HEK293 (cell line): ENCODE measurements around the gene NEB.

Experiments used
- BCL11B ChIP-seq: fragments of 450-650 bp; formaldehyde crosslinking; IDR thresholded peaks from 2 replicates; pipeline ENCODE4 v1.5.1; 2016; ENCODE audit warnings: low read depth, missing biosample characterization, missing genetic modification characterization
- CTCF ChIP-seq: fragments of 450-650 bp; formaldehyde crosslinking; IDR thresholded peaks from 2 replicates; pipeline ENCODE4 v1.5.1; 2016; ENCODE audit warnings: missing biosample characterization, missing genetic modification characterization
- PBX3 ChIP-seq: sonication (generic); formaldehyde crosslinking; IDR thresholded peaks from 2 replicates; pipeline ENCODE4 v1.8.1; 2022; ENCODE audit warnings: mild to moderate bottlenecking, moderate library complexity, missing genetic modification reagents
- SP2 ChIP-seq: fragments of 450-650 bp; formaldehyde crosslinking; IDR thresholded peaks from 2 replicates; pipeline ENCODE4 v1.5.1; 2016; ENCODE audit warnings: missing biosample characterization, missing genetic modification characterization
- YY1 ChIP-seq: fragments of 450-650 bp; formaldehyde crosslinking; IDR thresholded peaks from 2 replicates; pipeline ENCODE4 v1.5.1; 2018; ENCODE audit warnings: missing biosample characterization, missing genetic modification characterization
- ZBTB26 ChIP-seq: fragments of 450-650 bp; formaldehyde crosslinking; optimal IDR thresholded peaks from 2 replicates; pipeline ENCODE3; 2016; ENCODE audit warnings: missing biosample characterization, mild to moderate bottlenecking, missing genetic modification characterization
- ZNF112 ChIP-seq: fragments of 450-650 bp; formaldehyde crosslinking; IDR thresholded peaks from 2 replicates; pipeline ENCODE4 v1.5.0; 2017; ENCODE audit warnings: missing biosample characterization, missing genetic modification characterization
- ZNF138 ChIP-seq: fragments of 450-650 bp; formaldehyde crosslinking; IDR thresholded peaks from 2 replicates; pipeline ENCODE4 v1.5.1; 2016; ENCODE audit warnings: missing biosample characterization, missing genetic modification characterization, borderline replicate concordance
- ZNF24 ChIP-seq: fragments of 450-650 bp; formaldehyde crosslinking; IDR thresholded peaks from 2 replicates; pipeline ENCODE4 v1.5.1; 2016; ENCODE audit warnings: missing biosample characterization, missing genetic modification characterization
- ZNF311 ChIP-seq: fragments of 450-650 bp; formaldehyde crosslinking; IDR thresholded peaks from 2 replicates; pipeline ENCODE4 v1.5.1; 2017; ENCODE audit warnings: missing biosample characterization, missing genetic modification characterization, borderline replicate concordance
- ZNF394 ChIP-seq: fragments of 450-650 bp; formaldehyde crosslinking; IDR thresholded peaks from 2 replicates; pipeline ENCODE4 v1.5.1; 2016; ENCODE audit warnings: missing biosample characterization, missing genetic modification characterization, mild to moderate bottlenecking, moderate library complexity, borderline replicate concordance
- ZNF560 ChIP-seq: fragments of 450-650 bp; formaldehyde crosslinking; IDR thresholded peaks from 2 replicates; pipeline ENCODE4 v1.5.1; 2017; ENCODE audit warnings: missing biosample characterization, missing genetic modification characterization, borderline replicate concordance
- ZNF624 ChIP-seq: fragments of 450-650 bp; formaldehyde crosslinking; IDR thresholded peaks from 2 replicates; pipeline ENCODE4 v1.5.1; 2017; ENCODE audit warnings: missing biosample characterization, missing genetic modification characterization
- TF ChIP-seq, protein P1 (sequence below): fragments of 450-650 bp; formaldehyde crosslinking; IDR thresholded peaks from 2 replicates; pipeline ENCODE4 v1.5.1; 2016; ENCODE audit warnings: missing biosample characterization, missing genetic modification characterization

DNA sequence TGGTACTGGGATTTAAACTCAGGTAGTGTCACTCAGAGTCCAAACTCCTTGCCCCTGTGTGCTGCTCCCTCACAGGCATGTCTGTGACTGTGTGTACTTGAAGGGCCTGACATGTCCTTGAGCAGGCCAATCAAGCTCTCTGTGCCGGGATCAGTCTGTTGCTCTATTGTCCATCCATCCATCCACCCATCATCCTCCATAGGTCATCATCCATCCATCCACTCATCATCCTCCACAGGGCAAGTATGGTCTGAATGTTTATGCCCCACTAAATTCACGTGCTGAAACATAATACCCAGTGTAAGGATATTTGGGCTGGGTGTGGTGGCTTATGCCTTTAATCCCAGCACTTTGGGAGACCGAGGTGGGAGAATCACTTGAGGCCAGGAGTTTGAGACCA lies 24.5 kb upstream of the NEB start:
- TF ChIP-seq SP2 (tag by site-specific recombination) = no peak
- no peak for TF ChIP-seq PBX3 (CRISPR knock-in tag)
- TF ChIP-seq CTCF (tag by site-specific recombination) = no peak
- TF ChIP-seq ZNF311 (tag by site-specific recombination) = no peak
- TF ChIP-seq ZNF24 (tag by site-specific recombination) = no peak
- no peak for TF ChIP-seq ZNF560 (tag by site-specific recombination)
- no peak for TF ChIP-seq BCL11B
- TF ChIP-seq ZNF394 (tag by site-specific recombination) = no peak
- TF ChIP-seq ZNF138 (tag by site-specific recombination) = no peak
- no peak for TF ChIP-seq YY1 (tag by site-specific recombination)
- TF ChIP-seq ZNF624 (tag by site-specific recombination) = no peak
- TF ChIP-seq, protein P1, sequence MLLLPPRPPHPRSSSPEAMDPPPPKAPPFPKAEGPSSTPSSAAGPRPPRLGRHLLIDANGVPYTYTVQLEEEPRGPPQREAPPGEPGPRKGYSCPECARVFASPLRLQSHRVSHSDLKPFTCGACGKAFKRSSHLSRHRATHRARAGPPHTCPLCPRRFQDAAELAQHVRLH (tag by site-specific recombination) = no peak
- no peak for TF ChIP-seq ZNF112 (tag by site-specific recombination)
- TF ChIP-seq ZBTB26 (tag by site-specific recombination) = no peak
